Tibial nerve (tissue), 4 donors: Measurements from ENCODE around the gene HDAC11. TPM values are rescaled to one million over a fixed set of nuclear protein-coding genes. Genes with fewer than 3 reads are reported as not detected.

ENCODE experiments used
- DNase-seq, 2 donors: peaks; one replicate each; pipeline ENCODE4 v3.0.0-alpha.2; 2019; ENCODE audit warnings: low spot score in 2 of 2
- H3K27ac ChIP-seq, 4 donors: fragments of 200-600 bp; sonication (generic) in 3 of 4; one replicate each; pipeline ENCODE4 v1.5.1; 2017 to 2019; ENCODE audit warnings: mild to moderate bottlenecking in 1 of 4
- H3K27me3 ChIP-seq, 2 donors: fragments of 200-600 bp; sonication (generic) in 1 of 2; one replicate each; pipeline versions ENCODE4 v1.5.1 to v1.6.0; 2017 to 2019
- H3K36me3 ChIP-seq, 3 donors: fragments of 200-600 bp; sonication (generic); one replicate each; pipeline ENCODE4 v1.5.1; 2018 to 2019
- H3K4me1 ChIP-seq, 4 donors: fragments of 200-600 bp; sonication (generic) in 3 of 4; one replicate each; pipeline ENCODE4 v1.5.1; 2017 to 2019
- H3K4me3 ChIP-seq, 4 donors: fragments of 200-600 bp; sonication (generic) in 3 of 4; one replicate each; pipeline ENCODE4 v1.5.1; 2017 to 2019; ENCODE audit warnings: mild to moderate bottlenecking in 1 of 4, moderate library complexity in 1 of 4
- H3K9me3 ChIP-seq, 4 donors: fragments of 200-600 bp; sonication (generic) in 3 of 4; one replicate each; pipeline ENCODE4 v1.5.1; 2017 to 2019
- CTCF ChIP-seq, 5 experiments: fragments of 200-600 bp in 3 of 5; fragments of 450-650 bp in 2 of 5; sonication (generic) in 3 of 5; IDR thresholded peaks; one replicate each; pipeline ENCODE4 v1.5.1; 2016 to 2019; ENCODE audit warnings: antibody characterized with exemption in 5 of 5, mild to moderate bottlenecking in 3 of 5, moderate library complexity in 2 of 5
- EP300 ChIP-seq, 2 donors: sonication (generic); formaldehyde crosslinking; IDR thresholded peaks; one replicate each; pipeline ENCODE4 v1.6.1; 2017; ENCODE audit warnings: antibody characterized with exemption in 2 of 2, mild to moderate bottlenecking in 1 of 2
- POLR2A ChIP-seq, 2 donors: fragments of 450-650 bp; IDR thresholded peaks; one replicate each; pipeline ENCODE4 v1.6.1; 2017; ENCODE audit warnings: antibody characterized with exemption in 2 of 2, mild to moderate bottlenecking in 2 of 2, moderate library complexity in 2 of 2
- WGBS, 2 donors: methylation state at CpG; one replicate each; pipeline ENCODE4 v1.1.5; 2018; 5-methylcytosine and 5-hydroxymethylcytosine counted together
- small RNA-seq: library from RNA; depleted of rRNA; stranded (forward); fragments of <200 nt; gene quantifications from one replicate; pipeline ENCODE3, GENCODE V24; 2016
- total RNA-seq, 4 donors: library from RNA; depleted of rRNA; stranded (reverse); fragments of >200 nt; gene quantifications; one replicate each; pipeline ENCODE4 v1.1.0, GENCODE V29; 2016

HDAC11 gene
- total RNA-seq, 4 donors from 2014 or later = 20.9 to 25.1 (median 23.9) TPM

GRCh38 chr3:13550791-13551360 lies 70.8 kb downstream of the HDAC11 start:
- H3K4me1 ChIP-seq = peaks cover 0 to 82% (median 18%) of the 10 kb centered on the region in 4 donors
- no peaks in the 10 kb centered on the region for H3K9me3 ChIP-seq
- no peaks in the 10 kb centered on the region for H3K36me3 ChIP-seq
- no peak for DNase-seq
- peak overlapping the region; percentile 71 to 88 (median 78) for H3K27ac ChIP-seq
- WGBS, 2 donors = 56 to 59% methylated on average over 12 to 13 of the region's 13 CpGs
- H3K27me3 ChIP-seq = no peaks in the 10 kb centered on the region
- TF ChIP-seq EP300 (IDR thresholded peaks at IDR 0.05) (no peak), POLR2A (IDR thresholded peaks at IDR 0.05) (no peak), CTCF (IDR thresholded peaks at IDR 0.05) (no peak)
- H3K4me3 ChIP-seq = peak overlapping the region in 3 of 4 donors; percentile 46 to 74 (median 62)

DNA sequence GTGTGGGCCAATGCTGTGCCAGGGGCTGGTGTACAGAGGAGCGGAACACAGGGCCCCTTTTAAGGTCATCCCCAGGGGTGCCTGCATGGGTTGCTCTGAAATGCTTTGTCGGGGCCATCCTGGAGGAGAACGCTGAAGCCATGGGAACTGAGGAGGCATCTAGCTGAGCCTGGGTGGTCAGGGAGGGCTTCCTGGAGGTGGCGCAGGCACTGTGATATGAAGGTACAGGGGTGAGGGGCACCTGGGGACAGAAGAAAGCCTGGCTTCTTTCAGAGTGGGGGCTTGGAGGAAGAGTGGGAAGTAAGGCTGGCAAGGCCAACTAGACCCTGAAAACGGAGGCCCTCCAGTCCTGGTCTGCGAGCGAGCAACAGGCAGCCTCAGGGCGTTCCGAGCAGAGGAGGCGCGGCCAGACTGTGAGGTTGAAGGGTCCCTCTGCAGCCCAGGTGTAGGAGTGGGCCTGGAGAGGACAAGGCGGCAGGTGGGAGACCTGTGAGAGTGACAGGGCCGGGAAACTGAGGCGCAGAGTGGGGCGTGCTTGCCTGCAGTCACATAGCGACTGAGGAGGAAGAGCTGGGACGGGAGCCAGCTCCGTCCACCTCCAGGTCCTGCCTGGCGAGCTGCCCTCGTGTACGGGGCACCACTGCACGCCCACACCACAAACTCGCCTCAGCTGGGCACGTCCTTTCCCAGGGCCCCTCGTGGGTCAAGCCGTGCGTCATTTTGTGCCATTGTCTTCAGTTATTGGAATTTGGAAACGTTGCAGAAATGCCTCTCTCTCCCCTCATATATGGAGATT lies 72.9 kb downstream of the HDAC11 start:
- no peak for TF ChIP-seq POLR2A (IDR thresholded peaks at IDR 0.05)
- TF ChIP-seq CTCF (IDR thresholded peaks at IDR 0.05) = no peak
- peak; percentile 35 to 86 for TF ChIP-seq EP300 (IDR thresholded peaks at IDR 0.05)
- WGBS, 2 donors = 50 to 61% methylated on average over 27 to 28 of the region's 28 CpGs
- no peaks in the 10 kb centered on the region for H3K9me3 ChIP-seq
- H3K27me3 ChIP-seq = no peaks in the 10 kb centered on the region
- no peaks in the 10 kb centered on the region for H3K36me3 ChIP-seq
- H3K27ac ChIP-seq = peak overlapping the region in 3 of 4 donors; percentile 18 to 82 (median 81)
- peaks cover 0 to 88% (median 17%) of the 10 kb centered on the region in 4 donors for H3K4me1 ChIP-seq
- DNase-seq = no peak
- H3K4me3 ChIP-seq = peak overlapping the region in 1 of 4 donors; percentile 11

DNA sequence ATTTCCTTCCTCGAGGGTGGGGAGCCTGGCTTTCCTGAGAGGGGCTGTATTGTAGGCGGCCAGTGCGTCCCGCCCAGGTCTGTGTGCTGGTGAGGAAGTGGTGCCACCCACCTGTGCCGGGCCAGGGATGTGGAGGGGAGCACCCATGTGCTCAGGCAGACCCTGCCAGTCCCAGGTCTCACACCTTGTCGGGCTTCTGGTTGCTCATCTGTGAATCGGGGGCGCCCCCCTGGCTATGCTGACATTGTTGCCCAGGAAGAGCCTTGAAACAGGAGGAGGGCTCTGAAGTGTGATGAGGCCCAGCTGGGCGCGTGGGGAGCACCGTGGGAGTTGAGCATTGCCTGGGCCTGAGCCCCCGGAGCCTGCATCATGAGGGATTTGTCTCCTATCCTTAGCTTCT lies 73.6 kb downstream of the HDAC11 start:
- H3K27ac ChIP-seq = peak overlapping the region in 3 of 4 donors; percentile 24 to 82 (median 81)
- no peaks in the 10 kb centered on the region for H3K36me3 ChIP-seq
- TF ChIP-seq EP300 (IDR thresholded peaks at IDR 0.05) (peak in 1 of 2 donors; percentile 2), CTCF (IDR thresholded peaks at IDR 0.05) (no peak), POLR2A (IDR thresholded peaks at IDR 0.05) (no peak)
- 57 to 60% methylated on average over 7 to 12 of the region's 12 CpGs for WGBS, 2 donors
- peaks cover 0 to 85% (median 14%) of the 10 kb centered on the region in 4 donors for H3K4me1 ChIP-seq
- DNase-seq = no peak
- no peaks in the 10 kb centered on the region for H3K27me3 ChIP-seq
- no peak overlapping the region for H3K4me3 ChIP-seq
- H3K9me3 ChIP-seq = no peaks in the 10 kb centered on the region

- Histone ChIP-seq H3K27ac (peak overlapping the region in 2 of 4 donors; percentile 40 to 66), H3K27me3 (no peaks in the 10 kb centered on the region), H3K36me3 (no peaks in the 10 kb centered on the region), H3K9me3 (no peaks in the 10 kb centered on the region), H3K4me1 (peaks cover 0 to 84% (median 14%) of the 10 kb centered on the region in 4 donors), H3K4me3 (no peak overlapping the region)
- DNase-seq = no peak
- TF ChIP-seq CTCF (IDR thresholded peaks at IDR 0.05) = no peak
- WGBS, 2 donors = 71 to 82% methylated on average over 9 to 11 of the region's 11 CpGs
Measured at GRCh38 chr3:13555753-13556152, 75.6 kb downstream of the HDAC11 start.

Small RNA genes within 50 kb of the gene (small RNA-seq; reads per million reads assigned to genes)
- gene AC027124.2 = not detected

Other genes starting within 250 kb of the HDAC11 start
- 1 to 10 TPM; 1.3 to 9.3 (median 2.0) TPM for gene NUP210, start 60.0 kb upstream of the HDAC11 start, total RNA-seq
- 100 to 1,000 TPM; 185 to 445 (median 240) TPM for gene FBLN2, start 68.8 kb downstream of the HDAC11 start, total RNA-seq